ENCODE measurements around the gene OR7C2.

OR7C2 gene

GRCh38 chr19:14985133-14985532 lies 43.8 kb downstream of the OR7C2 start:
- no peak for TF ChIP-seq ZNF138 (tag by site-specific recombination; IDR thresholded peaks at IDR 0.05; ENCODE audit: borderline replicate concordance)
- no peak for TF ChIP-seq ZNF335 (tag by site-specific recombination; conservative IDR thresholded peaks at IDR 0.05)
- TF ChIP-seq ZNF354C (tag by site-specific recombination; IDR thresholded peaks at IDR 0.05; ENCODE audit: borderline replicate concordance, low read depth) = no peak
- TF ChIP-seq ZBTB7A (tag by site-specific recombination; IDR thresholded peaks at IDR 0.05; ENCODE audit: low read depth) = no peak
- TF ChIP-seq YY1 (tag by site-specific recombination; IDR thresholded peaks at IDR 0.05) = no peak
- no peak for TF ChIP-seq REST (tag by site-specific recombination; IDR thresholded peaks at IDR 0.05)
- TF ChIP-seq ZNF248 (tag by site-specific recombination; IDR thresholded peaks at IDR 0.05) = no peak
- TF ChIP-seq ZEB2 (tag by site-specific recombination; IDR thresholded peaks at IDR 0.05) = no peak
- TF ChIP-seq ZNF571 (tag by site-specific recombination; IDR thresholded peaks at IDR 0.05) = no peak
- TF ChIP-seq AEBP2 (tag by site-specific recombination; IDR thresholded peaks at IDR 0.05; ENCODE audit: borderline replicate concordance) = no peak
- H3K4me1 ChIP-seq (ENCODE audit: control insufficient read depth, insufficient read depth, low read length) = no peaks in the 10 kb centered on the region
- CTCF ChIA-PET = no interaction called here
- H3K27ac ChIP-seq (ENCODE audit: extremely low read depth, low read depth, low read length) = no peak overlapping the region
- H3K36me3 ChIP-seq (ENCODE audit: control insufficient read depth in 2 of 2, insufficient read depth in 1 of 2, low read length in 2 of 2) = no peaks in the 10 kb centered on the region
- POLR2A ChIA-PET = no interaction called here
- H3K4me3 ChIP-seq (ENCODE audit: low read depth, low read length) = no peak overlapping the region
- H3K9me3 ChIP-seq (ENCODE audit: control insufficient read depth, insufficient read depth, low read depth, low read length) = no peaks in the 10 kb centered on the region
